SK-N-SH treated with all-trans-retinoic acid at 6 μM for 48 hours (cell line): Measurements from ENCODE around the gene HELZ.

Source experiments
- ESRRG ChIP-seq: fragments of 250-450 bp; sonication (Bioruptor Pico); IDR thresholded peaks from 2 replicates; pipeline ENCODE4 v1.6.1; 2021; ENCODE audit warnings: mild to moderate bottlenecking
- OSR1 ChIP-seq: fragments of 250-450 bp; sonication (Bioruptor Pico); IDR thresholded peaks from 2 replicates; pipeline ENCODE4 v1.8.0; 2022; ENCODE audit warnings: moderate library complexity, mild to moderate bottlenecking, inconsistent platforms
- ZFP30 ChIP-seq: fragments of 450-650 bp; formaldehyde crosslinking; IDR thresholded peaks from 2 replicates; pipeline ENCODE4 v1.5.0; 2022; ENCODE audit warnings: mild to moderate bottlenecking, moderate library complexity

DNA sequence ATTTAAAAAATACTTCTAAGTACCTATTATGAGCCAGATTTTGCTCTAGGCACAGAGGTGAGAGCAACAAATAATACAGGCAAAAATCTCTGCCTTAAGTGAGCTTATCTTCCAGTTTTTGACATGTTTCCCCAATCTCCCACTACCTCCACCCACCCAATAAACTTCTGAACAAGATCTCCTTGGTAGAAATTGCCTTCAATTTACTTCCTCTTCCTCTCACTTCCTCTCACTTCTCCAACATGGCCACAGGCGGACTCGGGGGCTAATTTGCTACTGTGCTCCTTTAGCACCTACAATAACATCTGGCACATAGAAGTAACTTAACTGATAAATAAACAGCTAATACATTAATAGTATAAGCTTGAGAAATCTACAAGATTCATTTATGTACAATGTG lies 118.0 kb downstream of the HELZ start:
- no peak for TF ChIP-seq ESRRG (CRISPR knock-in tag)
- TF ChIP-seq OSR1 (CRISPR knock-in tag): no peak
- TF ChIP-seq ZFP30 (CRISPR knock-in tag): no peak
